ENCODE measurements around the gene SIM1. TPM values are rescaled to one million over a fixed set of nuclear protein-coding genes. Genes with fewer than 3 reads are reported as not detected.

The SIM1 gene
- polyA plus RNA-seq, result under 1 TPM in 2 of 3 donors, not detected in 1; 0.22 to 0.93 TPM

DNA sequence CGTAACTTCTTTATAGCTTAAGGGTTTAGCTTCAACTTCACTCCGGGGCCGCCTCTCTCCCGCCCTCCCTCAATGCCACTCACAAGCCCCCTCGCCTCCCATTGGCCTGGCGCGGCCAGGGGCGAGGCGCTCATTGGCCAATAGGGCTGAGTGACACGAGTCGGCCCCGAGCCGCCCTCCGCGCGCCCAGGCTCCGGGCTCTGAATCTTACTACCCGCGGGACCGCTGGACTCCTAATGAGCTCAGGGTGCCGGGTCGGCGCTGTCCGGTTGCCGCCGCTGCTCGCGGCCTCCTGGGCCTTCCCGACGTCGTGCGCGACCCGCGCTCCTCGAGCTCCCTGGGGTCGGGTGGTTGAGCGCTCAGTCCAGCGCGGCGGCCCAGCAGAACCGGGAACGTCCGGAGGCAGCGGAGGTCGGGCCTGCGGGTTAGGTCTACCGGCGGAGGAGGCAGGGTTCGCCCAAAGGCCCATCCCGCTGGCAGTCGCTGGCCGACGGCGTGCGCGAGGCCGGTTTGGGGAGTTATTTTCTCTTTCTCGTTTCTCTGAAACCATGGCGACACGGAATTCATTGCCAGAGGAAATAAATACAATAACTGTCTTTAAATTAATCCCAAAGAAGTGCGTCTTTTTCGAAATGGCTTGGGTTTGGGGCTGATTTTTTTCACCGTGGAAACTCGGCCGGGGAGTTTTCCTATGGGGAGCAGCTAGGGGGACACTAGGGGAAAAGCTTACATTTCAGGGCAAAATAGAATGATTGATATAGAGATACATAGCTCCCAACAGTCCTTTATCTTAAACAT lies at the start of gene SIM1:
Gene SIM1 (minus strand): TSS at position 19 of the 798 bp plus-strand sequence. CDS start 1,453 bp downstream, outside the sequence.
- 3 to 6% (median 6%) methylated on average over 65 to 66 of the region's 66 CpGs for WGBS, 3 donors
- no peak within 1 kb of the TSS for H3K27ac ChIP-seq (ENCODE audit: low read depth, low read length)

DNA sequence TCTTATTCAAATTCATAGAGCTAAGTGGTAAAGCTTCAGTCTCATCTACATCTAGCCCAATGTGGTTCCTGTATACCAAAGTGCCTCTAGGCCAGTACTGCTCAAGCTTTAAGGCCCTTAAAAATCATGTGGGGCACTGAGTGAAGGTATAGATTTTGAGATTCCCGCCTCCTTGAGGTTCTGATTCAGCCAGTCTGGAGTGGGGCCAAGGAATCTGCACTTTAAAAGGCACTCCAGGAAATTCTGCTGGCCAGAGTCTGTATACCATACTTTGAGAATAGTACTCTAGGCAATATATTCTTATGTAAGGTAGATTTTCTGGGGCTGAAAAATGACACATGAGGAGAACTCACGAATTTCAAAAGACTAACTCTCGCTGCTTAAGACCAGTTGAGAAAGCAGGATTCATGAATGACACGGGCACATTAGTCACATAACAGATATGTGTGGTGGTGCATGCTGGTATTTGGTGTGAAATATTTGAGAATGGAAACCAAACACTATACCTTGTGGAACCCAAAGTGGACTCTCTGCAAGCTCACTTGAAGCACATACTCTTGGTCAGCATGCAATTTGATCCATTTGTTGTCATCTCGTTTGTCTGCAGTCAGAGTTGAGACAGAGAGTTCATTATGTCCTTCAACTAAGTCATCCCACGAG lies 47.6 kb upstream of the SIM1 start:
- WGBS, 3 donors, result 82 to 86% (median 85%) methylated on average over 6 of the region's 6 CpGs
- H3K27ac ChIP-seq (ENCODE audit: low read depth, low read length), result no peak overlapping the region

- 85 to 96% (median 92%) methylated on average over 3 of the region's 3 CpGs for WGBS, 3 donors
- no peak overlapping the region for H3K27ac ChIP-seq (ENCODE audit: low read depth, low read length)
Measured at GRCh38 chr6:100509101-100509500, 44.4 kb upstream of the SIM1 start.

DNA sequence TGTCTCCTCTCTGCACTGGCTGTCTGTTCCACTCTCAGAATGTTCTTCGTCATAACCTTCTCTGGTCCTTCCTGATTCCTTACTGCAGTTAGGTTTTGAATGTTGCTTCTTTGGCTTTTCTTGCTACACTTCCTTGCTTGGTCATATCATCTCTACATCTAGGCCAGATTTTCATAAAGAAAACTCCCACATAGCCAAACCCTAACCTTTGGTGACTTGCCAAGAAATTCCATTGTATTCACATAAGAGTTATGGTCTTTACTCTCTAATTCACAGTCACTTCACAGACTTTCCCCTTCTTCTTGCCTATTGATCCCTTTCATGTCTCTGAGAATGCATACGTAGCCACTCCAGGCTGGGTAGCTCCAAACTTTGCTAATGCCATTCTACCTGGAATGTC lies 41.9 kb upstream of the SIM1 start:
- no peak overlapping the region for H3K27ac ChIP-seq (ENCODE audit: low read depth, low read length)
- 94 to 96% (median 94%) methylated on average over 2 of the region's 2 CpGs for WGBS, 3 donors

DNA sequence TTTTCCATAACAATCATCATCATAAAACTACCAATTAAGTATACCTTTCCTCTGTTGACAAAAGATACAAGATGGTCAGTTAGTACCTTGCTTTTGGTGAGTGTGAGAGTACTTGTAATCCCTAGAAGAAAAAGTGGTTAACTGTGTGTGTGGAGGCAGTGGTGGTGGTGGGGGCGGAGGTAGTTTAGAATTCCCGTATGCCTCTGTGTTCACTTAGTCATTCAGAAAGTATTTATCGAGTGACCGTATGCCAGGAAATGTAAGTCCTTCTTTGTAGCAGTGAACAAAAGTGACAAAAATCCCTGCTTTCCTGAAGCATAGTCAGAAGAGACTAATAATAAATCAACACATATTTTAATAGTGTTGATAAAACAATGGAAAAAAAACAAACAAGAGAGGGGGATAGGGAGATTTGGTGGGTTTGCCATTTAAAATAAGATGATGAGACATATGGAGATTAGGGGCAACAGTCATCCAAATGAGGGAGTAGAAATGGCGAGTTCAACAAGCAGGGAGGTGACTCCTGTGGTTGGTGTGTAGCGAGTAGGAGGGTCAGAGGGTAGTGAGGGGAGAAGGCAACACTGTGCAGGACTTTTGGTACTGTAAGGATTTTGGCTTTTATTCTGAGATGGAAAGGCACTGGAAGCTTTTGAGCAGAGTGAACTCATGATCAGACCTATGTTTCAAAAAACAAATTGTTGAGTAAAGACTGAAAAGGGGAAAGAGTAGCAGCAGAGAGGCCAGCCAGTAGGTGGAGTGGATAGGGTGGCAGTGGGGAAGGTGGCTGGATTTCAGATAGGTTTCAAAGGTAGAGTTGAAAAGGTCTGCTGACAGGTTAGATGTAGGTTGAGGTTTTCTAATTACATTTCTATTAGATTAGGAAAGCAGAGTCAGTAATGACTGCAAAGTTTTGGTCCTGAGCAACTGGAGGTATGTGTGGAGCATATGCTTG lies 40.3 kb upstream of the SIM1 start:
- 51 to 71% (median 64%) methylated on average over 6 of the region's 6 CpGs for WGBS, 3 donors

DNA sequence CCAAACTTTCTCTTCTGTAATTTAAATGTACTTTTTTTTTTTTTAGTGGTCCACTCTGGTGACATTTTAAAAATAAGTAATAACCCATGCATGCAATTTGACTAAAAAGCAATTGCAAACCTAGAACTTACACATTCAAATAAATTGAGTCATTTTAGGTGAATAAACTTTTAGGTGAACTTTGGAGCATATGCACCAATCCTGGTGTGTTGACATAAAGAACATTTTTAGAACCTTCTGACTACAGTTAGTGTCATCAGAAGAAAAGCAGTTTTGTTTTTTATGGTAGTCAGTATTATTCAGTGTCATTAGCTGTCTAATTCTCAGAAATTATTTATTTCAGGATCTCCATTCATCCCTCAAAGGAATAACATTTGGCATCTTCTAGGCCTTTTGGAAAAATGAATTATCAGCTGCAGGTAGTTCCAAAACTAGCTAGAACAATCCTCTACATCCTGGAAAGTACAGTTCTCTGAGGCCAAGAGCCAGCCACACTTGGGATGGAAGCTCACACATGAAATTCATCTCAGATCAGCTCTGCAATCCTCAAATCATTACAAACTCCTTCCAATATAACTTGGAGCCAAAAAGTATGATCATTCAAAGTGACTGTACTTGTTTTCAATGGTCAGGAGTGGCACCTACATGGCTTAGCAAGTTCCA lies 38.5 kb upstream of the SIM1 start:
- no peak overlapping the region for H3K27ac ChIP-seq (ENCODE audit: low read depth, low read length)

More for the DNA sequence above, 40.3 kb upstream of the SIM1 start:
- H3K27ac ChIP-seq (ENCODE audit: low read depth, low read length), result no peak overlapping the region

DNA sequence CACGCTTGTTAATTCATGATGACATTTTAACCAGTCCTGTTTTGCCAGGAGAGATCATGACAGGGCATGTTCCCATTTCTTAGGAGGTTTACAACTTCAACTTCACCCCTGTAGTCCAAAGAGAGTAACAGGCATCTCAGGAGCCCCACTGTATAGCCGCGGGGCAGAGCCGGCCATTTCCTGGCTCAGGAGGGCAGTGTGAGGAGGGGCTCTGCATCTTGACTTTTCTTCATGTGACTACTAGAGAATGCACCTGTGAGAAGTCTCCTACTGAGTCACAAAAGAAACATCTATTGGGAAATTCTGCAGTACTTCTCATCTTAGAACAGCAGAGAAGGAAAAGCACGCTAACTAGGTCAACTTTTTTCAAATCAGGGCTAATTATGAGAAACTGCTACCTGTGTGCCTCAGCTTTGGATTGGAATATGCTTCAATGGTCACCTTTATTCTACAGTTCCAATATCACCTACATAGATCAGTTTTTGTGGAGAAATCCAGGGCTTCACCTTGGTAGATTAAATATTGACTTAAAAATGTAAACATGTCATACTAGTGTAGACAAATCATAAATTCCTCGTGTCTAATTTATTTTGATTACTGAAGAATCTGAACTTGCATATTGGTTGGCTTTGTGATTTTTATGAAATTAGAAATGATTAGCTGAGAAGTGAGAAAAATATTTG lies 28.6 kb upstream of the SIM1 start:
- 49 to 63% (median 59%) methylated on average over 6 of the region's 6 CpGs for WGBS, 3 donors
- no peak overlapping the region for H3K27ac ChIP-seq (ENCODE audit: low read depth, low read length)

DNA sequence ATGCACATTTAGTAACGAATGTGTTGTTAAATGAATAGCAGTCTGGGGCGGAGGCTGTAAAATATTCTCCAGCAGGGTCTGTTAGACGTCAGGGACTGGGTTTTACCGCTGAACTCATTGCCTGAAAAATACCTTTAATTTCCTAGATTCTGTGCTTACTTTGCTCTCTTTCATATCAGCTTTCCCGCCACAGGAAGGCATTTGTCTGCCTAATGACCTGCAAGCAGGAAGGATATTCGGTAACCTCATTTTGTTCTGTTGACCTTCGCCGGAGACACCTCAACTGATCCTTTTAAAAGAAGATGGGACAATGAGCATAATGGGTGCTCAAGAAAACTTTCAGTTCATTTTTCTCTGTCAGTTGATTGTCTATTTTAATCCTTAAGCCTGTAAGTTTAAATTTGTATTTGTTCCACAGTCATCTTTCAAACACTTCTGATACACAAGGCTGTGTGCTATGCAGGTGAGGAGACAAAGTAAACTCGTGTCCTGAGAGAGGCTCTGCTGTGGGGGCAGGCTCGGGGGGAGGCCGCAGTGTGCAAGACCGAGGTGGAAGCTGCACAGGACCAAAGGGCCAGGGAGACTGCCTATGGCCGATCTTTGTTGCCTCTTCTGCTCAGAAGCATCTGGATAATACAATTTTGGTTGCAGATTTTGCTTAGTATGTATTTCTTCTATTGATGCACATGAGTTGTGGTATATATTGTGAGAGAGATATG lies 27.4 kb upstream of the SIM1 start:
- WGBS, 3 donors, result 42 to 53% (median 43%) methylated on average over 13 of the region's 13 CpGs
- no peak overlapping the region for H3K27ac ChIP-seq (ENCODE audit: low read depth, low read length)

GRCh38 chr6:100490065-100490464 lies 25.3 kb upstream of the SIM1 start:
- WGBS, 3 donors, result 88 to 95% (median 94%) methylated on average over 2 of the region's 2 CpGs
- no peak overlapping the region for H3K27ac ChIP-seq (ENCODE audit: low read depth, low read length)

DNA sequence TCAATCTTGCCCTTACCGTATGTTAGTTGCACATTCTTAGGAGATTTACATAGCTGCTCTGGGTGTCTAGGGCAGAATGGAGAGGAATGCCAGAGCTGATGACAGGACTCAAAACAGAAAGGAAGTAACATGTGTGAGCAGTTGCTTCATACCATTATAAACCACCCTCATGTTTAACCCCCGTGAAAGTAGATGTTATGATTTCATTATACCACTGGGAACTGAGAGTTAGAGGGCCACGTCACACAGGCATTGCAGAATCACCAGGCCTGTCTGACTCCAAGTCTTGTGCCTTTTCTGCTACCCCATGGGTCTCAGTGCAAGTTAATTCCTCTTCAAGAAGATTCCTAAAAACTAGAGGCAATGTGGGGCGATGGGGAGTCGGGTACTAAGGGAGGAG lies 23.5 kb upstream of the SIM1 start:
- H3K27ac ChIP-seq (ENCODE audit: low read depth, low read length), result no peak overlapping the region
- WGBS, 3 donors, result 71 to 85% (median 71%) methylated on average over 5 of the region's 5 CpGs

- no peak overlapping the region for H3K27ac ChIP-seq (ENCODE audit: low read depth, low read length)
- 88 to 89% (median 89%) methylated on average over 2 of the region's 2 CpGs for WGBS, 3 donors
Measured at GRCh38 chr6:100487638-100488037, 22.9 kb upstream of the SIM1 start.

DNA sequence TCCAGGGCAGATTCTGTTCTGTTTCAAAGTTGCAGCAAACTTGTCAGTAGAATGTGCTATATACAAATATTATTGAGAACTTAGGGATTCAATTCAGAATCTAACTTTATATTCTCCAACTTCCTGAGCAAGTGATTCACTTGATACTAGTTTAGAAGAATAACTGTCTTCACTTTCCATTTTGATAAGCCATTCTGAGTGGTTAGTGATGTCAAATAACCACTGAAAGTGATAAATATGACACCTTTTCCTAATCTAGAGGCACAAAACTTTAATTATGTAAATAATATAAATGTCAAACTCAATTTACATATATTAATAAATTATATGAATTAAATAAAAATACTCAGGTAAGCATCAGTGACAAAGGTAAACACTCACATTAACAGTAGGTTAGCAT lies 20.5 kb upstream of the SIM1 start:
- H3K27ac ChIP-seq (ENCODE audit: low read depth, low read length), result no peak overlapping the region

DNA sequence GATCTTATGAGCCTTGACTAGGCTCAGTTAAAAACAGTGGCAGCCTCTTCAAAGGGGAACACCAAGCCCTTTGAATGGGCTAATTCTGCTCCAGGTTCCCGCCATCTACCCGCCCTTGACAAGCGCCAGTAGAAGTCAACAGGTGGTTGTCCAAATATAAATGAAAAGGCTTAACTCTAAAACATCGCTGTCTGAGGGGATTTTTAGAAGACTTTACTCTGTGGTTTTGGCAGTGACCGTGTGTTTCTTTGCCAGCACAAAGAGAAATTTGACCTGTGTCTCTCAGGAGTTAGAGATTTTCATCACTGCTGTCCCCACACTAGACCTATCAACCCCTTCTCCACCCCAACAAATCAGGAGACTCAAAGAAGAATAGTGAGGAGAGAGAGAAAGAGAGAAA lies 19.8 kb upstream of the SIM1 start:
- no peak overlapping the region for H3K27ac ChIP-seq (ENCODE audit: low read depth, low read length)
- 75 to 84% (median 76%) methylated on average over 5 of the region's 5 CpGs for WGBS, 3 donors

DNA sequence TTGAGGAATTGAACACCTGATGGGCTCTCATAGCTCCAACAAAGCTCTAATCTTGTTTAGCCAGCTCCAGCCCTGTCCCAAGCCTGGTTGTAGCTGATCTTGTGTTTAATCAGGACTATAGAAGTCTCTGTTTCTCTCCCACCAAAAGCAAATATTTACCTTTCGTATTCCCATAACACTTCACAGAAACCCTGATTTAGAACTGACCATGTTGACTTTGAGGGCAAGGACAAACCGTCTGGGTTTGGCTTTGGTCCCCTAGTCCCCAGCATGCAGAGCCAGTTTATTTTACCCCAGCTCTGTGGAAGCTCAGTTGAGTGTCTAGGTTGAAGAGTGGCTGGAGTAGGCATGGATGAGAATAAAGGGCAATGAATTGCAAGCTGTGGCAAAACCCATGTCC lies 18.0 kb upstream of the SIM1 start:
- H3K27ac ChIP-seq (ENCODE audit: low read depth, low read length), result no peak overlapping the region
- 38 to 83% (median 82%) methylated on average over 2 of the region's 2 CpGs for WGBS, 3 donors

GRCh38 chr6:100479179-100480035 lies 14.7 kb upstream of the SIM1 start:
- H3K27ac ChIP-seq (ENCODE audit: low read depth, low read length), result no peak overlapping the region
- whole genome bisulfite sequencing, 3 donors, result 71 to 80% (median 72%) methylated on average over 3 of the region's 3 CpGs

DNA sequence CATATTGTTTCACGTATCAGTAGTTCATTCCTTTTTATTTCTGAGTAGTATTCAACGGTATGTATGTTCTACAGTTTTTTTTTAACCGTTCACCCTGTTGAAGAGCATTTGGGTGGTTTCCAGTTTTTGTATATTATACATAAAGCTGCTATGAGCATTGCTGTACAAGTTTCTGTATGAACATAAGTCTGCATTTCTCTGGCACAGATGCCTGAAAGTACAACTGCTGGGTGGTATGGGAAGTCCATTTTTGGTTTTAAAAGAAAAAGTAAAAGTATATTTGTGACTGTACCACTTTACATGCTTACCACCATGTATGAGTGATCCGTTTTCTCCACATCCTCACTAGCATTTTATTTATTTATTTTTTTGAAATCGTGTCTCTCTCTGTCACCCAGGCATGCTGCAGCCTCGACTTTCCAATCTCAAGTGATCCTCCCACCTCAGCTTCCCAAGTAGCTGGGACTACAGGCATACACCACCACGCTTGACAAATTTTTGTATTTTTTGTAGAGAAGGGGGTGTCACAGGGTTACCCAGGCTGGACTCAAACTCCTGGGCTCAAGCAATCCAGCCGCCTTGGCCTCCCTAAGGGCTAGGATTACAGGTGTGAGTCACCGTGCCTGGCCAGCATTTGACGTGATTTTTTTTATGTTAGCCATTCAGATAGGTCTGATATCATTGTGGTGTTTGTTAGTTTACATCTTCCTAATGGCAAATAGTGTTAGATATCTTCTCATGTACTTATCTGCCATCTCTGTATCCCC lies 11.0 kb upstream of the SIM1 start:
- WGBS, 3 donors, result 81 to 85% (median 82%) methylated on average over 10 of the region's 10 CpGs
- H3K27ac ChIP-seq (ENCODE audit: low read depth, low read length), result no peak overlapping the region
